Right lobe of liver (tissue), 6 donors: ENCODE measurements around the gene C5orf46. TPM values are rescaled to one million over a fixed set of nuclear protein-coding genes. Genes with fewer than 3 reads are reported as not detected.

Experiments used
- ATAC-seq, 4 donors: fragments of 200-7000 bp; cut with Tn5 transposase; one replicate each; pipeline ENCODE4 v1.9.1; 2020; ENCODE audit warnings: mild to moderate bottlenecking in 4 of 4, moderate library complexity in 4 of 4
- DNase-seq, 3 donors: peaks; one replicate each; pipeline ENCODE4 v3.0.0-alpha.2; 2020
- H3K27ac ChIP-seq, 3 donors: fragments of 200-600 bp; one replicate each; pipeline ENCODE4 v1.8.0; 2022
- H3K27me3 ChIP-seq, 2 donors: fragments of 200-600 bp; one replicate each; pipeline ENCODE4 v1.8.0; 2022
- H3K36me3 ChIP-seq, 4 donors: fragments of 200-600 bp; sonication (generic) in 1 of 4; one replicate each; pipeline versions ENCODE4 v1.5.1 to v1.8.0; 2017 to 2022; ENCODE audit warnings: control low read depth in 1 of 4
- H3K4me1 ChIP-seq, 4 donors: fragments of 200-600 bp; sonication (generic) in 1 of 4; one replicate each; pipeline versions ENCODE4 v1.5.1 to v1.8.0; 2017 to 2022; ENCODE audit warnings: control low read depth in 1 of 4
- H3K4me3 ChIP-seq, 3 donors: fragments of 200-600 bp; one replicate each; pipeline ENCODE4 v1.8.0; 2022
- H3K9me3 ChIP-seq, 4 donors: fragments of 200-600 bp; sonication (generic) in 1 of 4; one replicate each; pipeline versions ENCODE4 v1.5.1 to v1.8.0; 2017 to 2022; ENCODE audit warnings: control low read depth in 1 of 4
- CTCF ChIP-seq, 4 donors: fragments of 200-600 bp in 3 of 4; fragments of 450-650 bp in 1 of 4; IDR thresholded peaks; one replicate each; pipeline versions ENCODE4 v1.5.1 to v1.8.0; 2016 to 2022; ENCODE audit warnings: antibody characterized with exemption in 4 of 4, mild to moderate bottlenecking in 2 of 4
- POLR2A ChIP-seq: fragments of 450-650 bp; IDR thresholded peaks from one replicate; pipeline ENCODE4 v1.6.1; 2017; ENCODE audit warnings: antibody characterized with exemption, mild to moderate bottlenecking
- WGBS: methylation state at CpG from one replicate; pipeline ENCODE4 v1.1.6; 2018; ENCODE audit warnings: low coverage, low lambda C conversion rate; ENCODE audit not compliant: insufficient coverage; ENCODE audit errors: missing lambda C conversion rate; 5-methylcytosine and 5-hydroxymethylcytosine counted together
- intact Hi-C, 2 donors: fragments of 100-400 bp; cut with DNase I; formaldehyde crosslinking; loops; one replicate each; pipeline versions ENCODE4 v1.11.2 to v1.14.1; 2022
- total RNA-seq, 6 experiments: library from RNA; depleted of rRNA in 2 of 6; stranded (reverse); fragments of >200 nt in 2 of 6; fragmentation: NEBNext Ultra II Directional in 3 of 6; extraction: Animal tissue kit (Norgen Biotek cat#: 25700) in 3 of 6; gene quantifications; one replicate each; pipeline versions ENCODE4 v1.1.0 to v1.2.4, GENCODE V29; 2016 to 2023
- donor health status: DM: no; HTN: yes; CAD: no.
- donor health status: DM: no; HTN: no; CAD: no.
- donor health status: DM: no; HTN: no; CAD: no.
- donor health status: DM: no; HTN: yes; CAD: no.
- donor health status: DM: no; HTN: yes; CAD: no.

The C5orf46 gene
- total RNA-seq, 6 experiments from 2014 or later: 0.84 TPM; not detected in 5

GRCh38 chr5:147939431-147940114 lies 33.2 kb upstream of the C5orf46 start:
- ATAC-seq (no peak), DNase-seq (no peak)
- H3K4me1 ChIP-seq: no peaks in the 10 kb centered on the region
- no peaks in the 10 kb centered on the region for H3K27me3 ChIP-seq
- no CpG with 5 or more reads among the region's 4 CpGs for WGBS
- H3K9me3 ChIP-seq: no peaks in the 10 kb centered on the region
- intact Hi-C loops: loop anchor here (5.0 to 10.0 kb wide), 2 partner anchors 52 to 55 kb away; no protein-coding TSS in a partner anchor
- TF ChIP-seq CTCF (IDR thresholded peaks at IDR 0.05): no peak
- TF ChIP-seq POLR2A: no peak
- H3K4me3 ChIP-seq: no peak overlapping the region
- no peaks in the 10 kb centered on the region for H3K36me3 ChIP-seq
- no peak overlapping the region for H3K27ac ChIP-seq

DNA sequence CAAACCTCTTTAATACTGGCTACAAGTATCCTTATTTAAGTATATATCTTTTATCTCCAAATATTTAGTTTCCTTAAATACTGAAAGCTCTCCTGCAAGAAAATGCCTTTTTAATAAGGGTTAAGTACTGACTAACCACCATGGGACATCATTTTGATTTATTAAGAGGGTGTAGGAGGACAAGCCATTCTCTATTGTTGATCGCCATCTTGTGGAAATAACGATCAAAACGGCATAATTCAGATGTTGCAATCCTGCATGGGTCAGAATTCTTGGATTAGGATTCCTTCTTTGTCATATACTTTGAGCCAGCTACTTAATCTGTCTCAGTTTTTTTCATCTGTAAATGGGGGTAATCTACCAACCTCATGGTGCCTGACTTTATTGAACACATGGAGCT lies 28.7 kb upstream of the C5orf46 start:
- no peaks in the 10 kb centered on the region for H3K27me3 ChIP-seq
- DNase-seq (no peak), ATAC-seq (peak; percentile 90 to 94 (median 92))
- no peak overlapping the region for H3K4me3 ChIP-seq
- H3K27ac ChIP-seq: no peak overlapping the region
- intact Hi-C loops: loop anchor here (5.0 to 10.0 kb wide), 2 partner anchors 48 to 50 kb away; no protein-coding TSS in a partner anchor
- H3K4me1 ChIP-seq: no peaks in the 10 kb centered on the region
- TF ChIP-seq CTCF (IDR thresholded peaks at IDR 0.05): peak; percentile 40 to 82 (median 65)
- TF ChIP-seq POLR2A: no peak
- no peaks in the 10 kb centered on the region for H3K36me3 ChIP-seq
- 0% methylated on average over 3 of the region's 3 CpGs for WGBS
- H3K9me3 ChIP-seq: no peaks in the 10 kb centered on the region

GRCh38 chr5:147930769-147931168 lies 24.4 kb upstream of the C5orf46 start:
- peak in 3 of 4 donors; percentile 24 to 60 (median 31) for ATAC-seq
- intact Hi-C loops: loop anchor here in 1 of 2 donors (10.0 kb wide), 1 partner anchor 46 kb away; no protein-coding TSS in a partner anchor
- H3K27ac ChIP-seq: no peak overlapping the region
- no peaks in the 10 kb centered on the region for H3K9me3 ChIP-seq
- no peaks in the 10 kb centered on the region for H3K27me3 ChIP-seq
- no peaks in the 10 kb centered on the region for H3K4me1 ChIP-seq
- no peak for DNase-seq
- H3K36me3 ChIP-seq: no peaks in the 10 kb centered on the region
- 68% methylated on average over 2 of the region's 2 CpGs for WGBS
- H3K4me3 ChIP-seq: no peak overlapping the region
- TF ChIP-seq POLR2A (no peak), CTCF (IDR thresholded peaks at IDR 0.05) (no peak)

DNA sequence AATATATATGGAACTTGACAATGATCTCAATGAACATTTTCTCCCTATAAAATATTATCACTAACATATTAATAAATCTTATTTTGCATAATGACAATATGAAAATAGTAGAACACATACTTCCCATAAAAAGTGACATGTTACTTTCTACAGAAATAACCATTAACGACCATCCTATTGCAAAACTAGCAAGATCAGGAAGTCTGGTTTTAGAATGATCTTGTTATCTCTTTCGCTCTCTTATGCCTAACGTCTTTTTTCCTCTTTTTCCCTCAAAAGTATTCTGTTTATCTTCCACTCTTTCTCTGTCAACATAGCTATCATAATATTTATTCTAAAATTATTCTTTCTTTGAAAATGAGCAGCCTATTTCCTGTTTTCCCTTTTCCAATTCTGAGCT lies 21.6 kb upstream of the C5orf46 start:
- Histone ChIP-seq H3K36me3 (no peaks in the 10 kb centered on the region), H3K4me1 (no peaks in the 10 kb centered on the region), H3K4me3 (no peak overlapping the region), H3K9me3 (no peaks in the 10 kb centered on the region), H3K27me3 (no peaks in the 10 kb centered on the region), H3K27ac (no peak overlapping the region)
- TF ChIP-seq POLR2A (no peak), CTCF (IDR thresholded peaks at IDR 0.05) (no peak)
- ATAC-seq (no peak), DNase-seq (no peak)
- WGBS: 24% methylated on average over 3 of the region's 3 CpGs
- intact Hi-C loops: no loop called here
